GM21717 (cell line): ENCODE data around the gene MORC2.

Source experiments
- ATAC-seq: cut with Tn5 transposase; IDR thresholded peaks from one replicate; pipeline ENCODE4 v1.9.1; 2021; ENCODE audit warnings: mild to moderate bottlenecking, moderate library complexity; ENCODE audit not compliant: unreplicated experiment

Gene MORC2

DNA sequence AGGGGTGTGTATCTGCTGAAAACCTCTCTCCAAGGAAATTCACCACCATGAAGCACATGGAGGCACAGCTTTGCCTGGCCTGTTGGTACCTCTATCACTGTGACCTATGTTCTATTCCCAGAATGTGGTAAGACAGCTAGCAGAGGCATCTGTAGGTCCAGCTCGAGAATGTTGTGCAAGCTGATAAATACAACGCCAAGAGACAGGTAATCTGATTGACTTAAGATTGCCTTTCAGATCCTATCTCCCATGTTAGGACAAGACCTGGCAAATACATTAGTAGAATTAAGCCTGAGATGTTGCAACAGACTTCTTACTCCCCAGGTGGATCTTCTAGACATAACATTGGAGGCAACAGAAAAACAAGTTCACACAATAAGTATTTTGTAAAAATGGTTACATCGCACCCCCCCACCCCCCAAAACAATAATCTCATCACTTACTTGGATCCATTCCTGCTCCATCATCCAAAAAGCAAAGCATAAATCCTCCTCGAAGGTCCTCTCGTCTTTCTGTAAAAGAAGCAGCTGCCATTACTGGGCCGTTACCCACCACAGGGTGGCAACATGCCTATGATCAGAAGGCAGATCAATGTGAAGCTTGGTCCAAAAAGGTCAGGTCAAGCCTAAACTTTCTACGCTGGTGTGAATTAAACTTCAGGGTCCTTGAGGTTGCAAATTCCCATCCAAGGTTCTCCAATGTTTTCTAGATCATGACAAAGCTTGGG, 18.5 kb downstream of the MORC2 start:
- ATAC-seq: no peak

DNA sequence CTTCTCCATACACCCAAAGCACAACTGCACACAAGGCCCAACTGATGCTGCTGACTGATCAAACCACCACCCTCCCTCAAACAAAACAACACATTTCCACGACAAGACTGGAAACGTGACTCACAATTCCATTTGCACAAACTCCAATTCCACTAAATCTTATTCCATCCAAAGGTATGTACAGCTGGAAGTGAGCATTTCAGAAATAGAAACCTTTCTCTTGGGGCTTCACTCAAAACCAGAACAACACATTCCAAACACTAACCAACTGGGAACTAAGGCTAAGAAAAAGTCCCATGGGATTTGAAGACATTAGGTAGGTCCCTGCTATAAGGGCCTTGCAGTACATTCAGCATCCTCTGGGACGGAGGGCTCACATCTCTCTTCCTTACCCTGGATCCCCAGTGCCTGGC, 19.6 kb downstream of the MORC2 start:
- ATAC-seq: no peak

DNA sequence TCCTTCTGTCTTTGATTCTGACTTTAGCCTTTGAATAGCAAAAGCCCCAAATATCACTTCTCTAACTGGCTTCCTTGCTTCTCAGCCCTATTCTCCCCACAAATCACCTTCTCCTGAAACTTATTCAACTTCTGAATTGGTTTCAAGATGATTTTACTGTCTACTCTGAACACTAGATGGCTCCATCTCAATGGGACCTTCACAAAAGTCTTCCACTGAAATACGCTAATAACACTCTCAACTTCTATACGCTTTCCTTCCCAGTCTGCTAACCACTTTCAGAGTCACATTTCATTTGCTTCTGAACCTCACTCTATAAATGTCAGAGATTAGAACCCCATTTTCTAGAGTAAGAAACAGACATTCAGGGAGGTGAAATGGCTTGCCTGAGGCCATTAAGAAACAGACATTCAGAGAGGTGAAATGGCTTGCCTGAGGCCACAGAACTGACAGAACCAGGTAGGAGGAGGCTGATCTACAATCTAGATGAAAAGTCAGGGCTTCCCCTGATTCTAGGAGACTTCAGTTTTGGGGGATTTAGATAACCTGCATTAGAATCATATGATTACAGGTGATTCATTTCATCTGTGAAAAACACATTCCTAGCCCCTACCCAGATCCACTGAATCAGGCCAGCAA, 20.6 kb downstream of the MORC2 start:
- no peak for ATAC-seq

DNA sequence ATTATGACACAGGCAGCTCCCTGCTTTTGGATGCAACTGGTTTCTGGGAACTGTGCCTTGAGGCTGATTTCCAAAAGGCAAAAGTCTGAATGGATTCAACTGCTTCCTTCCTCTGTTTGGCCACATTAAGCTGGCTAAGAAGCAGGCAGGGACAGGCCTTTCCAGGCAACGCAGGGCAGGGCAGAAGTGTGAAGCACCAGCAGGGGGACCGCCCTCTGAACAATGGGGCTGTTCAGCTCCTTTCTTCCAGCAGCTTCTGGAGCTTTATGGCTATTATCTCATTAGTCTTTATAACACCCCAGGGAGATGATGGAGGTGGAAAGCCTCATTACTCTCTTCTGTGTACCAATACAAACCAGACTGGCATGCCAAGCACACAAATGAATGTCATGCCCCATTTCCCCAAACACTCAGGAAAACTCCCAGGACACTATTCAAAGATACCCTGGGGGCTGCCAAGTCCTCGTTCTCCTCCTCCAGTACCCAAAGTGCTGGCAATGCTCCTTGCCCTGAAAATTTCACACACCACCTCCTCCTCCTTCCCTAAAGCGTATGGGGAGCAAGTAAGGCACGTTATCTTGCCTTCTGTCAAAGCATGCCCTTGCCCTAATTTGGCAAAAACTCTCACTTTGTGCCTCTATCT, 21.3 kb downstream of the MORC2 start:
- ATAC-seq: no peak

DNA sequence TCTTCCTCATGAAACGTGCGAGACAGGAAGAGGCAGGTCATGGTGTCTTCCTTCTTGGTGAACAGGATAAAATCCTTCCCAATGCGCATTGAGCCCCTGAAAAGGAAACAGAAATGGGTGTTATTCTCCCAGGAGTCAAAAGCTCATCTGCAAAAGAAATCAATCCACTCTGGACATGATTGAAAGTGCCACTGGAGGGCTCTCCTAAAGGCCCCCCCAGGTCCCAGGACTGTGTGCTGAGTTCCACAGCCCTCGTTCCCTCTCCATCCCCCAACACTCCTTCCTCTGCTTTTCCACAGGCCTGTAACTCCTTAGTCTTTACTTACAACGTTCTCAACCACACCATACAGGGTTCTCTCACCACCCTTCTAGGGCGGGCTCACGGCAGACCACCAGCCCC, 22.2 kb downstream of the MORC2 start:
- no peak for ATAC-seq

DNA sequence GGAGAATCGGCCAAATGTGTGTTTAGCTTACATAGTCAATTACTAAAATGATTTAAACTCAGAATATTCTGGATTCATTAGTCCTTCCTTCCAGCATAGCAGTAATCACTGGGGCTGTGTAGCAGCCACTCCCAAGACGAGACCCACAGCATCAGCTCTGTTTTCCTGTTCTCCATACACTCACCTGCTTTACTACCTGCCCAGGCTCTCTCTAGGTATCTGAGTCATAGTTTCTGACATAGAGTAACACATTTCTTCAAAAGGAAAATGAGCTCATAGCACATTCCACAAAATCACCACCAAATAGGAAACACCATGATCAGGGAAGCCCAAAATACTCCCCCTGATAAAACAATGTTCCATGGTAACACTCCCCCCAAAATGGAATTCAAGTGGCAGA, 22.9 kb downstream of the MORC2 start:
- ATAC-seq: no peak

DNA sequence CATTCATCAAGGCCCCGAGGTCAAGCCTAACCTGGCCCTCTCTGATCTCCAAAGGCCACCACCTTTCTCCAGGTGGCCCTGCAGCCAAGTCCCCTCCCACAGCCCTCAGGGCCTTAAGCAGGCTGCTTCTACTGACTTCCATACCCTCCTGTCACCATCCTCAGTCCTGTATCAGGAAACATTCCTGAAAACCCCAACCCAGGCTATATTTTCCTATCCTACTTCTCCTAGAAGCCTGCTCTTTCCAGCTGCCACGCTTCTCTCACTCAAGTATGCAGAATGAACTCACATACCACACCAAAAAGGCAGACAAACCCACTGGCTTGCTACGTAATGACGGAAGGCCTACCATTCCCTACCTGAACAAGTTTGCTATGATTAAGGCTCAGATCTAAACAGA, 23.6 kb downstream of the MORC2 start:
- no peak for ATAC-seq

DNA sequence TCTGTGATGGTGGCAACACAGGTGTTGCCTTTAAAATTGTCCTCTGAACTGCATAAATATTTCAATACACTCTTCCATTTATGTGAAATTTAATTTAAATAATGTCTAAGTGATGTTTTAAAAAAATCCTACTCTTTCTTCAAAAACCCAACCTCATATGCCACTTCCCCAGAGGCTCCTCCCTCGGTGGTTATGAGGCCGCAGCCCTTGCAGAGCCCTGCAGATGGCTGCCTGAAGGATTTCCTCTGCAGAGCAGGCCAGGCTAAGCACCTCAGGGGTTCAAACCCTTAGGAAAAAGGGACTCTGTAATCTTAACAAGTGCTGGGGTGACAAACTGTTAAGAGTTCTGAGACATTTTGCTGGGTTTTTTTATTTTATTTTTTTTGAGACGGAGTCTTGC, 25.2 kb downstream of the MORC2 start:
- no peak for ATAC-seq

DNA sequence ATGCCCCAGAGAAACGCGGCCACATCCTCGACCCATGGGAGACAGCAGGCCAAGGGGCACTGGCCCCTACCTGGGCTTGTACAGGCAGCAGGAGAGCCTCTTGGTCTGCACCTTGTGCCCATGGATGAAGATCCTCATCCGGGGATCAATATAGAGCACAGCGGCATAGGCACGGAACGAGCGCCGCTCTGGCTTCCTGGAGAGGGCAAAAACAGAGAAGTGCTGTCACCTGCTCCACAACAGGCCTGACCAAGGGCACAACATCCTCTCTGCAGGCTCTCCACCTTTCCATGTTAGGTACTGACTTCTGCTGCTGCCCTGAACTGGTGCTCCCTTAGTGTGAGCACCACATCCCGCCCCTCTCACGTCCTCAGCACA, 27.2 kb downstream of the MORC2 start:
- ATAC-seq: no peak

DNA sequence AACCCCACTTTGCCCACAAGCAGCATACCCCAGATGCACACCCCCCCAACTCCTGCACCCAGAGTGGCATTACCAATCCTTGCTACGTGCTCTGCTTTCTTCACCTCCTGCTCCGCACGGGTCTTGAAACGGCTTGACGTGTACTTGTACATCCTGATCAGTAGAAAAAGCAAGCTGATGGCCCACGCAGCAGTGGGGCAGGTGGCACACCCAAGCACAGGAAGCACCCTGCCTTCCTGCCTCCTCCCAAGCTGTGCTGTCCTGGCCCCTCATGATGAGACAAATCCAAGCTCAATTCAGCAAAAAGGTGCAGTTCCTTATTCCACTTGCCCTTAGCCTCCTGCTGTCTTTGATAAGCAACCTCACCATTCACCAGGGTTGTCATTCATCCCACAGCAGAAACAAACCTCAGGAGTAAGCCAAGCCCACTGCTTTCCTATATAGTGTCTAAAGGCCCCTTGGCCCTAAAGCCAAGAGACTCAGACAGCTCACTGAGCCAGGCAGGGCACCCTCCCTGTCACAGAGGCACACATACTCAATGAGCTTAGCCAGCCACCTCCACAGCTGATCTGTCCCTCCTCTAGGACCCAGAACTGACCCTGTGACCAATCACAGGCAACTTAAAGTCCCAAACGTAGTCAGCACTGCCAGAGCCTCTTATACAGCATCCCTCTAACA, 27.8 kb downstream of the MORC2 start:
- ATAC-seq: no peak

DNA sequence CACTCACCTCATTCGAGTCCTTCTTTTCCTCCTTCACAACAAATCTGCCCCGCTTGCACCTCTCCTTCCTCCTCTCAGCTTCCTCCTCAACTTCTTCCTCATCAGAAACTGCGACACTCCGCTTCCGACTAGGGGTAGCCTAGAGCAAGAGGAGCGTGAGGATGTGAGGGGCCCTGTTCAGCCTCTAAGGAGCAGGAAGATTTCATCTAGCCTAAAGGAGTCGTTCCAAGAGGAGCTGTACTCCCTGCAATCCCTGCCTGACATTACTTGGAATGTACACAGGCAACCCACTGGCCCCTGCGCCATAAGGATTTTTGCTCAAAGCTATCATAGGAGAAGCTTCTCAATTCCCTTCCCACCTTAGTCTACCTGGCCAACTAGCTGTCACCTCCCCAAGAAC, 34.5 kb downstream of the MORC2 start:
- ATAC-seq: no peak

DNA sequence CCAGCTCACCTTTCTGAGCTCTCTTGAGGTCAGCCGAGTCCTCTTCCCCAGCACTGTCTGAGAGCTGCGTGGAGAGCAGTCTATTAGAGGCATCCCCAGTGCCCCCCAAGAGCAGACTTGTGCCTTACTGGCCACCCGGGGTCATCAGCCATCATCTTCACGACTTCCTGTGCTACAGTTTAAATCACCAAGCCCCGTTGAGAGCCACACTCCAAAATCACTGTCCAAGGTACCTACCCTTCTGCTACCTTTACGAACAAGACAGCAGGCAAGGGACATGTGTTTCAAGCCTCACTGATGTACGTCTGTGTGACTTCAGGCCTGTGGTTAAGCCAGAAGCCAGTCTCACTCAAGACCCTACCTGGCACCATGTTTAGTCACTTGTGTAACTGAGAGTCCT, 35.1 kb downstream of the MORC2 start:
- no peak for ATAC-seq

DNA sequence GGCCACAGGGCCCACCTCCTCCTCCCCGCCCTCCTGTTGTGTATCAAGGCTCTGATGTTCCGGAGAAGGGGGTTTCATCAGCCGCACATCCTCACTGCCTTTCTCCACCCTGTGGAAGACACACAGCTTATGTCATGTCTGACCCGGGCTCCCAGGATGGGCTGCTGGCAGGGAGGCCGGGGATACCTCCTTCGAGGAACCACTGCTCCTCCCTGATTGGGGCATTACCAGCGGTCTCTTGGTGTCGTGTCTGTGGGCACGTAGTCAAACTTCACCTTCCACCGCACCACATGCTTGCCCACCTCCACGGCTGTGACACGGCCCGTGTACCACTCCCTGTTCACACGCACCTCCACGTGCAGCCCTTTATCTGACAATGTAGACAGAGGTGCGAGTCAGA, 35.9 kb downstream of the MORC2 start:
- ATAC-seq: no peak

DNA sequence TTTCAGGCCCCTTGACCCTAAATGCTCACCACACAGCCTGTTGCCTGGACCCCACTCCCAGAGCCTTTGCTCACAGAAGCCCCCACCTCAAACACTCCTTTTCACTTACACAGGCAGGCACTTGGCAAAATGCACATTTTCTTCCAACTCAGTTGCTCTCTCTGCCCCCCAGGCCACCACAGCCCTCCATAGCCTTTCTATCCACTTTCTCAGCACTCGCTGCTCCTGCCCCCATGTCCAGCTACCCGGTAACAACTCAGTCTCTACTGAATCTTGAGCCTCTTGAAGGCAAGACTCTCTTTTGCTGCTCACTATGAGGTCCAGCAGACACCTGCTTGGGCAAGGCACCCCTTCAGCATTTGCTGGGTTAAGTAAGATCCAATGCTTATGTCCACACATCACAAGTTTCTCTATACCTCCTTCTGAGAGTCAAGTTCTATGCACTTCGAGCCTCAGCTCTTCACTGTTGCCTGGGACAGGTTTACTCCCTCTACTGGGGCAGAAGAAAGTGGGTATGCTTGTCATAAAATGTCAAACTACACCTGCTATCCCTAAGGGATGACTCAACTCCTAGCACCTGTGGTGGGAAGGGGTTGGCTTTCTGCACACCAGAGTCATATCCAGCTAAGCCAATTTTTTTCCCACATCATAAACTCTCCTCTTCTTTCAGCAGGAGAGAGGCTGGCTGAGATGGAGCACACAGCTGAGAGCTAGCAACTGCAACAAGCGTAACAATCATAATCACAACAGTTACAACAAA, 36.9 kb downstream of the MORC2 start:
- ATAC-seq: no peak

DNA sequence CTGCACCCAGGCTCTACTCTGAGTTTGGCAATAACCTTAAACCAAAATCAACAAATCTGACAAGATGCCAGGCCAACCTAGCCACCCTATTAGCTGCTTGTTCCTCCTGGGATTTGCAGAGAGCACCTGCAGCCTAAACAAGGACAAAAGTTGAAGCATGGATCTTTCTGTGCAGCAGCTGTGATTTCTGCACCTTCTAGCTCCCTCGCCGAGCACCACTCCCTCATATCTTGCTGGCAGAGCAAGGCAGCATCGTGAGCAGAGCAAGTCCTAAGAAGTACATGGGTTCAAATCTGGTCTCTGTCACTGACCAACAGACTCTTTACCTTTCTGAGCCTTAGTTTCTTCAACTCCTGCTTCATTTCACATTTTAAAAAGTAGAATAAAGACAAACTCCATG, 38.3 kb downstream of the MORC2 start:
- ATAC-seq: no peak

DNA sequence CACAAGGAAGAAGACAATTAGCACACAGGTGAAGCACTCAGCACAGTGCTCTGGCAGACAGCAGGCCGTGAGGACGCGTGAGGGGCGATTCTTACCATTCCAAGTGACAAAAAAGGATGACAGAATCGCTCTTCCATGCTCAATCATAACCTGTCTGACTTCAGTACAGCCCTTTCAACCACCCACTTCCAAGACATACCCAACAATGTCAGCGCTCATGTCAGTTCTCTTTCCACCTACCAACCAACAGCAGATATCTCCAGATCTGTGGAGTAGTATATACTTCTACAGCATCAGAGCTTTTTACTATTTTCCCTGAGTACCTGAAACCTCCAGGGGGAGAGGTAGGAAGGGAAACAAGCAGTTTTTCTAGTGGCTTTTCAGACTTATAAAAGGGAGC, 40.2 kb downstream of the MORC2 start:
- ATAC-seq: no peak

DNA sequence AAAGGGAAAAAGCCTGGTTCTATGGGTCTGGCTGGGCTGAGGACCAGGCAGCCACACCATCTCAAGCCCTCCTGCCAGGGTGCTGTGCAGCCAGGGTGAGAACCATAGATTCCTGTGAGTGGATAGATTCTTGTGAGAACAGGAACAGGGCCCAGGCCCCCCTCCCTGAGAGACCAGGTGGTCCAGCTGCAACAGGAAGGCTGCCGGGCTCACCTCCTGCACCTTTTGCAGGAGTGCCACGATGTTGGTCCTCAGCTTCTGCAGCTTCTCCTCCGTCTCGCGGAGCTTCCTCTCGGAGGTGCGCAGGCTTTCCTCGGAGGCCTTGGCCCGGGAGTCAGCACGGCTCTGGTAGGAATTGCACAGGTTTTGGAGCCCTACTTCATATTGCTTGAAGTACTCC, 40.8 kb downstream of the MORC2 start:
- ATAC-seq: no peak

DNA sequence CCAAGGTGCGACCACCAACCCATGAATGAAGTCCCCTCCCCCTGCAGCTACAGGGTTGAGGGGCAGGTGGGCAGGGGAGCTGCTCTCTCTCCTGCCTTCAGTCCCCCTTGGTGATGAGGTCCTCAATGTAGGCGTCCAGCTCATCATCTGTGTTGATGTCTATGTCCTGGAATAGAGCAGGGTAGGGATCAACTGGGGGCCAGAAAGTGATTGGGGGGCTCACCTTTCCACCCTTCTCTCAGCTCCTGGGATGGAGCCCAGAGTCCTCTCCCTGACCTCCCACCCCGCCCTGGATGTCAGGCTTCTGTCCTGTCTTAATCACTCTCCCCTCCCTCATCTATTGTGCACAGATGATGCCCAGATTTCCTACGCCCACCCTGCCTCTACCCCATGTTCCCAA, 41.9 kb downstream of the MORC2 start:
- ATAC-seq: no peak

DNA sequence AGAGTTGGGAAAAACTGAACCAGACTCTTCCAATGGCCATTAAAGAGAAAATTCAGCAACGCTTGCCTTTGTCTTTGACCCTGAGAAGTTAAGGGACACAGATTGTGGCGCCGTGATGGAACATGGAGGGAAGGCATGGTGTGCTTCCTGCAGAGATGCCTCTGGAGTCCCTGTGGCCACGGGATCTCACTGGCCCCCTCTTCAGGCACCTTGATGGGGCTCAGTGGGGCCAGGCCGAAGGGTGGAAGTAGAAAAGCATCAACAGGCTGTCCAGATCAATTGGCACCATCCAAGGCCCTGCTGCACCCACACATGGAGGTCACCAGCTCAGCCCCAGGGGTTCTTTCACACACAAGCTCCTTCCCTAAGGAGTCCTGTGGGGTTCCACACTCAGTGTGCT, 42.9 kb downstream of the MORC2 start:
- no peak for ATAC-seq

DNA sequence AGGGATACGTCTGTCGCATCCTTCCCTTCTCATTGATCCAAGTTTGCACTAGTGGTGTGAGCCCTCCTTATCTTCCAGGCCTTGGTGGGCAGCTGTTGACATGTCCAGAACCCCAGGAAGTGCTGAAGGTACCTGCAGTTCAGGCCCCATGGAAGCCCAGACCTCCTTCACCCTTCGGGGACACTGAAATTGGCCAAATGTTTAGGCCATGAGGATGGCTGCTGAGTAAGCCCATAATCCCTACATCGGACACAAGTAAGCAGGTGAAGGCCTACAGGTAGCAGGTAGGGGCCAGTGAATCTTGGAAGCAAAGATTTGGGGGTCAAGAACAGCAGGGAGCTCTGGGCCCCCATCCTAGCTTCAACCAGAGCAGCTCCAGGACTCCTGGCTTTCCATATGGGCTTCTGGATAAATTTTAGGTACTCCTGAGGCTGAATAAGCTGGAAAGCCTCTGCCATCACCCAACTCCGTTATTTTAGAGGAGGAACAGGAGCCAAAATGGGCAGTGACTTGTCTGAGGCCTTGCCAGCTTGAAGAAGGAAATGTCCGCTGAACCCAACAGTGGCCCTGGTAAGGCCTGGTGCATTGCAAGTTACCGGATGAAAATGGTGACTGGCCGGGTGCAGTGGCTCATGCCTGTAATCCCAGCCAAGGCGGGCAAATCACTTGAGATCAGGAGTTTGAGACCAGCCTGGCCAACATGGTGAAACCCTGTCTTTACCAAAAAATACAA, 45.2 kb downstream of the MORC2 start:
- no peak for ATAC-seq
